ENCODE results near the gene PSMD13. TPM values are rescaled to one million over a fixed set of nuclear protein-coding genes. Genes with fewer than 3 reads are reported as not detected.

The PSMD13 gene
- total RNA-seq, 2 experiments from 2014 or later, result 56.9 to 57.8 TPM

DNA sequence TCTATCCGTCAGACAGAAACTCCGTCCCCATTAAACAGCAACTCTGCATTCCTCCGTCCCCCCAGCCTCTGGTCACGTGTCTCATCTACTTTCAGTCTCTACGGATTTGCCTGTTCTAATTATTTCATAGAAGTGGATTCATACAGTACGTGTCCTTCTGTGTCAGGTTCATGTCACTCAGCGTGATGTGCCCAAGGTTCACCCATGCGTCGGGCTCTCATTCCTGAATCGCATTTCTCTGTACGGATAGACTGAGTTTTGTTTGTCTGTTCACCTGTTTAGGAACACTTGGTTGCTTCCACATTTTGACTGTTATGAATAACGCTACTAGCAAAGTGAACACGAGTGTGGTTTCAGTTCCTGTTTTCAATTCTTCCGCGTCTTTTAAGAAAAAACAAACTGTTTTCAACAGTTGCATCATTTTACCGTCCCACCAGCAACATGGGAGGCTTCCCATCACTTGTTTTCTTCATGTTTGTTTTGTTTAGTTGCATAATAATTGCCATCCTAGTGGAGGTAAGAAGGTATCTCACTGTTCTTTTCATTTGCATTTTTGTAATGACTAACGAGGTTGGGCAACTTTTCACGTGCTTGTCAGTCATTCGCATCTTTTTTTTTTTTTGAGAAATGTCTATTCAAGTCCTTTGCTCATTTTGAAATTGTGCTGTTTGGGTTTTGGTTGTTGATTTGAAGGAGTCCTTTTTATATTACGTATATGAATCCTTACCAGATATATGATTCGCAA lies 32.5 kb downstream of the PSMD13 start:
- DNase-seq, result peak in 12 of 14 experiments; percentile 29 to 89 (median 51)

DNA sequence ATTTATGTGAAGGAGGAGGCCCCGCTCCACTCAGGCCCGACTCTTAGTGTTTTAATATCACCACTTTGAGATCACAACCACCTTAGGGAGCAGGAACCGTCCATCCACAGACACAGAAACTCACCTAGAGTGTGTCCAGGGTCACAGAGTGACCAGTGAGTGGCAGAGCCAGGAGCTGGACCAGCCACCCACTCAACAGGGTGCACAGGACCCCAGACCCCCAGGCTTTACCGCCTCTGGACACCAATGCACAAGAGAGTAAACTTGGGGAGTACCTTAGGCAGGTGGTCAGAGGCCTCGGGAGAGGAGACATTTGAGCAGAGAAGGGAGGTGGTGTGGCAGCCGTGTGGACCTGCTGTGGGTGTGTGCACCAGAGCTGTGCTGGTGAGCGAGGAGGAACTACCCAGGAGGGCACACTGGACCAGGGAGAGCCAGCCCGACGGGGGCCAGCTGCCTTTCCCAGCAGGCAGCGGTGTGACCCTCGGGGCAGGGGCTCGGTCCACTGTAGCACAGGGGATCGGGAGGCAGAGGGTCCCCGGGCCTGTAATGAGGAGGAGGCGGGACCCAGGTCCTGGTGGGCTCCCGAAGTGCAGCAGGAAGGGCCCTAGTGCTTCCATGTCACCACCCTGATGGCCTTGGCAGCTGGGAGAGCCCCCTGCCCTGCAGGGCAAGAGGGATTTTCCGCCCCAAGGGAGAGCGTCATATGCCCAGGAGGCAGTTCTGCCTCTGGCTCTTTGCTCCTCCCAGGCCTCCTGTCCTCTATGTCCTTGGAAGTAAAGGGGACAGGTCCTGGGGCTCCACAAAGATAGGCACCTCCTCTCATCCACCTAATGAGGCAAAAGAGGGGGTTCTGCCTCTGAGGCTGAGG lies 33.9 kb downstream of the PSMD13 start:
- Mint-ChIP-seq H3K9me3 (no peaks in the 10 kb centered on the region), H3K4me3 (no peak overlapping the region), H3K36me3 (ENCODE audit: low read depth) (peaks cover 3% of the 10 kb centered on the region), H3K27ac (peak overlapping the region; percentile 94), H3K27me3 (no peaks in the 10 kb centered on the region), H3K4me1 (ENCODE audit: low read depth) (peaks cover 33% of the 10 kb centered on the region)
- ATAC-seq (ENCODE audit: poor library complexity) (no peak), DNase-seq (peak in 1 of 14 experiments; percentile 32)
- H3K4me1 ChIP-seq (ENCODE audit: insufficient read depth, low read length), result peaks cover 34% of the 10 kb centered on the region
- CTCF ChIA-PET, result interaction anchor here (1.0 to 1.9 kb wide), 3 partner anchors 9 to 20 kb away, joined by 4 to 7 read pairs (median 4); no protein-coding TSS in a partner anchor
- TF ChIP-seq, protein P1, sequence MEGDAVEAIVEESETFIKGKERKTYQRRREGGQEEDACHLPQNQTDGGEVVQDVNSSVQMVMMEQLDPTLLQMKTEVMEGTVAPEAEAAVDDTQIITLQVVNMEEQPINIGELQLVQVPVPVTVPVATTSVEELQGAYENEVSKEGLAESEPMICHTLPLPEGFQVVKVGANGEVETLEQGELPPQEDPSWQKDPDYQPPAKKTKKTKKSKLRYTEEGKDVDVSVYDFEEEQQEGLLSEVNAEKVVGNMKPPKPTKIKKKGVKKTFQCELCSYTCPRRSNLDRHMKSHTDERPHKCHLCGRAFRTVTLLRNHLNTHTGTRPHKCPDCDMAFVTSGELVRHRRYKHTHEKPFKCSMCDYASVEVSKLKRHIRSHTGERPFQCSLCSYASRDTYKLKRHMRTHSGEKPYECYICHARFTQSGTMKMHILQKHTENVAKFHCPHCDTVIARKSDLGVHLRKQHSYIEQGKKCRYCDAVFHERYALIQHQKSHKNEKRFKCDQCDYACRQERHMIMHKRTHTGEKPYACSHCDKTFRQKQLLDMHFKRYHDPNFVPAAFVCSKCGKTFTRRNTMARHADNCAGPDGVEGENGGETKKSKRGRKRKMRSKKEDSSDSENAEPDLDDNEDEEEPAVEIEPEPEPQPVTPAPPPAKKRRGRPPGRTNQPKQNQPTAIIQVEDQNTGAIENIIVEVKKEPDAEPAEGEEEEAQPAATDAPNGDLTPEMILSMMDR (IDR thresholded peaks at IDR 0.05), result no peak
- H3K27ac ChIP-seq (ENCODE audit: low read depth in 1 of 2, low read length in 2 of 2), result peak overlapping the region in 1 of 2 donors; percentile 13
- intact Hi-C loops (cut with DNase I, micrococcal nuclease), result loop anchor here in 1 of 2 experiments (2.0 kb wide), 1 partner anchor 14 kb away; no protein-coding TSS in a partner anchor
- peaks cover 0 to 5% of the 10 kb centered on the region in 2 experiments for H3K9me3 ChIP-seq (ENCODE audit: control insufficient read depth in 1 of 2, insufficient read depth in 1 of 2, low read length in 2 of 2)
- H3K36me3 ChIP-seq (ENCODE audit: insufficient read depth, low read length), result no peaks in the 10 kb centered on the region
- POLR2A ChIA-PET, result interaction anchor here (7.0 to 8.2 kb wide), 2 partner anchors 10 to 18 kb away, joined by 148 to 185 read pairs; partner anchors contain the start of genes NLRP6 and PGGHG
- H3K27me3 ChIP-seq (ENCODE audit: control insufficient read depth in 1 of 2, insufficient read depth in 2 of 2, low read length in 2 of 2), result no peaks in the 10 kb centered on the region
- H3K4me3 ChIP-seq (ENCODE audit: low read length), result no peak overlapping the region

More for the DNA sequence above, 32.5 kb downstream of the PSMD13 start:
- Histone ChIP-seq H3K36me3 (ENCODE audit: insufficient read depth, low read length) (no peaks in the 10 kb centered on the region), H3K27ac (ENCODE audit: low read depth in 1 of 2, low read length in 2 of 2) (peak overlapping the region; percentile 74 to 84), H3K4me1 (ENCODE audit: insufficient read depth, low read length) (peaks cover 34% of the 10 kb centered on the region), H3K9me3 (ENCODE audit: control insufficient read depth in 1 of 2, insufficient read depth in 1 of 2, low read length in 2 of 2) (peaks cover 0 to 5% of the 10 kb centered on the region in 2 experiments), H3K27me3 (ENCODE audit: control insufficient read depth in 1 of 2, insufficient read depth in 2 of 2, low read length in 2 of 2) (no peaks in the 10 kb centered on the region), H3K4me3 (ENCODE audit: low read length) (peak overlapping the region; percentile 56)
- Mint-ChIP-seq H3K4me1 (ENCODE audit: low read depth) (peaks cover 33% of the 10 kb centered on the region), H3K9me3 (no peaks in the 10 kb centered on the region), H3K27ac (peak overlapping the region; percentile 94), H3K4me3 (peak overlapping the region; percentile 91), H3K27me3 (no peaks in the 10 kb centered on the region), H3K36me3 (ENCODE audit: low read depth) (peaks cover 3% of the 10 kb centered on the region)
- POLR2A ChIA-PET, result interaction anchor here (0.8 to 8.2 kb wide), 17 partner anchors 12 to 307 kb away, joined by 3 to 185 read pairs (median 12); partner anchors contain the start of genes BET1L, NLRP6, PGGHG and PHRF1
- intact Hi-C loops (cut with DNase I, micrococcal nuclease), result loop anchor here (1.0 to 5.0 kb wide), 6 partner anchors 18 to 62 kb away; partner anchors contain the start of genes BET1L (in 1 of the 2), IFITM2 (in 1 of the 2) and RIC8A (in 1 of the 2)
- CTCF ChIA-PET, result interaction anchor here (1.0 to 3.9 kb wide), 3 partner anchors 18 to 35 kb away, joined by 4 to 22 read pairs (median 4); no protein-coding TSS in a partner anchor
- ATAC-seq (ENCODE audit: poor library complexity), result peak; percentile 76
- TF ChIP-seq, protein P1 (IDR thresholded peaks at IDR 0.05), result no peak

DNA sequence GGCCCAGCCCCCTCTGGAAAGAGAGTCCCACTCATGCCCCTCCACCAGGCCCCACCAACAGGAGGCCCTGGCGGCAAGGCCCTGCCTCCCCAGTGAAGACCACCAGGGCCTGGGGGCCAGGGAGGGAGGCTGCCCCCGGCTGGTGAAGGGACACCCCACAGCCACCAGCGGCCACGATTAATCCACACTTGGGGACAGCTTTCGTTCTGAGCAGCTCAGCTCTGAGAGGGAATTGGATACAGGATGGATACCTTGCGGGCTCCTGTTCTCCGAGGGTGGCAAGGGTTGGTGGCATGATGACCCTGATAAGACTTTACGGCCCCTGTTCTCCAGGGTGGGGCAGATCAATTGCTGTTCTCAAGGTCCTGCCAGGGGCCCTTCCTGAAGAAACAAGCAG lies 34.5 kb downstream of the PSMD13 start:
- DNase-seq, result peak in 1 of 14 experiments; percentile 24
- H3K27me3 ChIP-seq (ENCODE audit: control insufficient read depth in 1 of 2, insufficient read depth in 2 of 2, low read length in 2 of 2), result no peaks in the 10 kb centered on the region
- no peaks in the 10 kb centered on the region for H3K9me3 Mint-ChIP-seq
- H3K36me3 ChIP-seq (ENCODE audit: insufficient read depth, low read length), result no peaks in the 10 kb centered on the region
- peaks cover 33% of the 10 kb centered on the region for H3K4me1 Mint-ChIP-seq (ENCODE audit: low read depth)
- H3K27ac ChIP-seq (ENCODE audit: low read depth in 1 of 2, low read length in 2 of 2), result no peak overlapping the region
- ChIA-PET CTCF (interaction anchor here (1.0 to 1.9 kb wide), 2 partner anchors 9 to 21 kb away, joined by 4 to 7 read pairs; no protein-coding TSS in a partner anchor), POLR2A (interaction anchor here (0.9 to 8.2 kb wide), 3 partner anchors 10 to 46 kb away, joined by 3 to 185 read pairs (median 148); partner anchors contain the start of genes NLRP6 and PGGHG)
- peaks cover 34% of the 10 kb centered on the region for H3K4me1 ChIP-seq (ENCODE audit: insufficient read depth, low read length)
- TF ChIP-seq, protein P1 (IDR thresholded peaks at IDR 0.05), result no peak
- no peaks in the 10 kb centered on the region for H3K27me3 Mint-ChIP-seq
- ATAC-seq (ENCODE audit: poor library complexity), result no peak
- peaks cover 3% of the 10 kb centered on the region for H3K36me3 Mint-ChIP-seq (ENCODE audit: low read depth)
- H3K27ac Mint-ChIP-seq, result peak overlapping the region; percentile 69
- intact Hi-C loops (cut with DNase I, micrococcal nuclease), result loop anchor here in 1 of 2 experiments (2.0 kb wide), 1 partner anchor 13 kb away; no protein-coding TSS in a partner anchor
- H3K4me3 ChIP-seq (ENCODE audit: low read length), result no peak overlapping the region
- H3K4me3 Mint-ChIP-seq, result no peak overlapping the region
- H3K9me3 ChIP-seq (ENCODE audit: control insufficient read depth in 1 of 2, insufficient read depth in 1 of 2, low read length in 2 of 2), result no peaks in the 10 kb centered on the region
